ENCODE data around the gene BCL11B. TPM values are rescaled to one million over a fixed set of nuclear protein-coding genes. Genes with fewer than 3 reads are reported as not detected.
A peak's percentile ranks its signal among the peaks of the same experiment; 100 is the strongest.

BCL11B gene
- total and polyA plus RNA-seq, 2 donors (not counting 1 experiment from before 2014, with no cell fraction given): 0.33 to 0.42 TPM

GRCh38 chr14:99270458-99271220 is 1.4 kb downstream of the BCL11B start:
- 3% methylated on average over 61 of the region's 80 CpGs for WGBS (ENCODE audit: insufficient coverage)
- intact Hi-C loops (cut with micrococcal nuclease): no loop called here

More at GRCh38 chr14:99270458-99271220, 1.4 kb downstream of the BCL11B start:
- H2AFZ ChIP-seq (ENCODE audit: insufficient read depth, low read depth, low read length, poor library complexity, severe bottlenecking): peak overlapping the region; percentile 22
- peaks cover 38 to 44% of the 10 kb centered on the region in 2 donors for H3K4me1 ChIP-seq (ENCODE audit: control insufficient read depth in 2 of 2, insufficient read depth in 2 of 2, low read length in 2 of 2)
- H3K4me1 Mint-ChIP-seq: peaks cover 35% of the 10 kb centered on the region
- peaks cover 0 to 22% (median 2%) of the 10 kb centered on the region in 3 donors for H3K9me3 ChIP-seq (ENCODE audit: control extremely low read depth in 1 of 3, control insufficient read depth in 2 of 3, insufficient read depth in 1 of 3, low read length in 2 of 3)
- peak overlapping the region in 3 of 5 experiments; percentile 5 to 41 (median 27) for H3K4me3 ChIP-seq (ENCODE audit: control extremely low read depth in 1 of 5, extremely low read depth in 1 of 5, insufficient read depth in 1 of 5, low read depth in 2 of 5, low read length in 4 of 5)
- ATAC-seq (ENCODE audit: low read depth): no peak
- H3K4me3 Mint-ChIP-seq: peak overlapping the region; percentile 63
- H3K79me2 ChIP-seq (ENCODE audit: control insufficient read depth, insufficient read depth, low read length): no peaks in the 10 kb centered on the region
- H3K9ac ChIP-seq (ENCODE audit: low read length): no peak overlapping the region
- H3K36me3 ChIP-seq (replicated peaks in 1 of 2; ENCODE audit: control extremely low read depth in 1 of 2, control insufficient read depth in 1 of 2, extremely low read depth in 1 of 2, insufficient read depth in 2 of 2, low read length in 1 of 2): no peaks in the 10 kb centered on the region
- H3K27ac Mint-ChIP-seq: no peak overlapping the region
- TF ChIP-seq, protein P1, sequence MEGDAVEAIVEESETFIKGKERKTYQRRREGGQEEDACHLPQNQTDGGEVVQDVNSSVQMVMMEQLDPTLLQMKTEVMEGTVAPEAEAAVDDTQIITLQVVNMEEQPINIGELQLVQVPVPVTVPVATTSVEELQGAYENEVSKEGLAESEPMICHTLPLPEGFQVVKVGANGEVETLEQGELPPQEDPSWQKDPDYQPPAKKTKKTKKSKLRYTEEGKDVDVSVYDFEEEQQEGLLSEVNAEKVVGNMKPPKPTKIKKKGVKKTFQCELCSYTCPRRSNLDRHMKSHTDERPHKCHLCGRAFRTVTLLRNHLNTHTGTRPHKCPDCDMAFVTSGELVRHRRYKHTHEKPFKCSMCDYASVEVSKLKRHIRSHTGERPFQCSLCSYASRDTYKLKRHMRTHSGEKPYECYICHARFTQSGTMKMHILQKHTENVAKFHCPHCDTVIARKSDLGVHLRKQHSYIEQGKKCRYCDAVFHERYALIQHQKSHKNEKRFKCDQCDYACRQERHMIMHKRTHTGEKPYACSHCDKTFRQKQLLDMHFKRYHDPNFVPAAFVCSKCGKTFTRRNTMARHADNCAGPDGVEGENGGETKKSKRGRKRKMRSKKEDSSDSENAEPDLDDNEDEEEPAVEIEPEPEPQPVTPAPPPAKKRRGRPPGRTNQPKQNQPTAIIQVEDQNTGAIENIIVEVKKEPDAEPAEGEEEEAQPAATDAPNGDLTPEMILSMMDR (IDR thresholded peaks at IDR 0.05): no peak
- TF ChIP-seq EZH2 (IDR thresholded peaks at IDR 0.05; ENCODE audit: borderline replicate concordance, insufficient read depth, low read depth, low read length, poor library complexity, severe bottlenecking): no peak
- H4K20me1 ChIP-seq (ENCODE audit: control insufficient read depth, insufficient read depth, low read length, poor library complexity, severe bottlenecking): no peaks in the 10 kb centered on the region
- H3K27me3 ChIP-seq (replicated peaks in 1 of 4; ENCODE audit: control extremely low read depth in 1 of 4, control insufficient read depth in 3 of 4, insufficient read depth in 4 of 4, low read length in 3 of 4): peaks cover 0 to 73% (median 34%) of the 10 kb centered on the region in 4 experiments
- H3K4me2 ChIP-seq (replicated peaks; ENCODE audit: low read depth, low read length, poor library complexity, severe bottlenecking): peak overlapping the region; percentile 76
- peaks cover 70% of the 10 kb centered on the region for H3K27me3 Mint-ChIP-seq
- CTCF ChIA-PET: no interaction called here
- POLR2A ChIA-PET: no interaction called here
- no peak for DNase-seq
- no peak overlapping the region for H3K27ac ChIP-seq (ENCODE audit: low read length in 2 of 2)
- no peaks in the 10 kb centered on the region for H3K9me3 Mint-ChIP-seq (ENCODE audit: insufficient read depth)
